GM23338 (cell line): ENCODE results near the gene NPPC. TPM values are rescaled to one million over a fixed set of nuclear protein-coding genes. Genes with fewer than 3 reads are reported as not detected.

Experiments
- ATAC-seq: fragments of 200-7000 bp; cut with Tn5 transposase; 3 replicates; pipeline ENCODE4 v1.9.1; 2020
- DNase-seq: peaks from one replicate; pipeline ENCODE4 v3.0.0-alpha.2; 2015; ENCODE audit warnings: low spot score
- H2AFZ ChIP-seq: fragments of 200-600 bp; sonication (generic); 2 replicates; pipeline ENCODE4 v1.8.0; 2016; ENCODE audit warnings: antibody characterized with exemption, mild to moderate bottlenecking, moderate library complexity
- H3F3A ChIP-seq: fragments of 200-600 bp; sonication (generic); replicated peaks from 2 replicates; pipeline ENCODE4 v1.8.0; 2017; ENCODE audit warnings: antibody characterized with exemption, mixed run types, low read depth
- H3K27ac ChIP-seq: fragments of 200-600 bp; sonication (generic); 2 replicates; pipeline ENCODE4 v1.6.1; 2016; ENCODE audit warnings: low read depth
- H3K27me3 ChIP-seq: fragments of 200-600 bp; sonication (generic); 2 replicates; pipeline ENCODE4 v1.8.0; 2016; ENCODE audit warnings: mild to moderate bottlenecking, mixed run types, moderate library complexity; ENCODE audit not compliant: insufficient read depth
- H3K36me3 ChIP-seq: fragments of 200-600 bp; sonication (generic); 2 replicates; pipeline ENCODE4 v1.8.0; 2016; ENCODE audit warnings: mild to moderate bottlenecking; ENCODE audit not compliant: insufficient read depth
- H3K4me1 ChIP-seq: fragments of 200-600 bp; sonication (generic); 2 replicates; pipeline ENCODE4 v1.8.0; 2016; ENCODE audit warnings: mild to moderate bottlenecking, moderate library complexity; ENCODE audit not compliant: insufficient read depth
- H3K4me2 ChIP-seq: fragments of 200-600 bp; sonication (generic); 2 replicates; pipeline ENCODE4 v1.7.1; 2017; ENCODE audit warnings: mixed run types
- H3K4me3 ChIP-seq: fragments of 200-600 bp; sonication (generic); 2 replicates; pipeline ENCODE4 v1.6.1; 2016; ENCODE audit warnings: mixed run types
- H3K79me2 ChIP-seq: fragments of 200-600 bp; sonication (generic); replicated peaks from 2 replicates; pipeline ENCODE4 v1.8.0; 2017; ENCODE audit warnings: mild to moderate bottlenecking; ENCODE audit not compliant: insufficient read depth
- H3K9me2 ChIP-seq: fragments of 200-600 bp; sonication (generic); 2 replicates; pipeline ENCODE4 v1.8.0; 2017; ENCODE audit not compliant: insufficient read depth
- H4K20me1 ChIP-seq: fragments of 200-600 bp; sonication (generic); replicated peaks from 2 replicates; pipeline ENCODE4 v1.8.0; 2017; ENCODE audit warnings: mild to moderate bottlenecking; ENCODE audit not compliant: insufficient read depth
- H3K27ac Mint-ChIP-seq: 2 replicates; pipeline ENCODE4 v1.8.0; 2020; ENCODE audit warnings: inconsistent platforms, mild to moderate bottlenecking, moderate library complexity, mixed read lengths
- H3K27me3 Mint-ChIP-seq: 3 replicates; pipeline ENCODE4 v1.8.0; 2022; ENCODE audit warnings: low read depth, mild to moderate bottlenecking, moderate library complexity, mixed read lengths, inconsistent platforms; ENCODE audit not compliant: insufficient read depth, poor library complexity
- H3K36me3 Mint-ChIP-seq: 3 replicates; pipeline ENCODE4 v1.8.0; 2021; ENCODE audit warnings: low read depth, mild to moderate bottlenecking, inconsistent platforms, moderate library complexity, mixed read lengths
- H3K4me1 Mint-ChIP-seq: 3 replicates; pipeline ENCODE4 v1.8.0; 2020; ENCODE audit warnings: mild to moderate bottlenecking, inconsistent platforms, mixed read lengths
- H3K4me3 Mint-ChIP-seq: 3 replicates; pipeline ENCODE4 v1.8.0; 2021; ENCODE audit warnings: moderate library complexity, mild to moderate bottlenecking, inconsistent platforms, mixed read lengths
- H3K9me3 Mint-ChIP-seq: 3 replicates; pipeline ENCODE4 v1.8.0; 2020; ENCODE audit warnings: moderate library complexity, mild to moderate bottlenecking, inconsistent platforms, mixed read lengths
- CTCF ChIP-seq, 2 experiments: fragments of 200-600 bp in 1 of 2; sonication (generic) in 1 of 2; conservative IDR thresholded peaks; 2 replicates each; pipeline versions ENCODE4 v1.5.1 to v1.6.1; 2016 to 2017; ENCODE audit warnings: antibody characterized with exemption in 2 of 2, low read depth in 2 of 2, mild to moderate bottlenecking in 2 of 2, moderate library complexity in 1 of 2
- ETS1 ChIP-seq: IDR thresholded peaks from 2 replicates; pipeline ENCODE4 v1.6.1; 2016; ENCODE audit warnings: antibody characterized with exemption
- NANOG ChIP-seq: IDR thresholded peaks from 2 replicates; pipeline ENCODE4 v1.6.1; 2016; ENCODE audit warnings: antibody characterized with exemption, borderline replicate concordance
- ZNF331 ChIP-seq: fragments of 250-450 bp; sonication (Bioruptor Pico); IDR thresholded peaks from 2 replicates; pipeline ENCODE4 v1.5.0; 2020; ENCODE audit warnings: low read depth, mild to moderate bottlenecking, moderate library complexity
- ZNF462 ChIP-seq: fragments of 250-450 bp; sonication (Bioruptor Pico); IDR thresholded peaks from 2 replicates; pipeline ENCODE4 v1.5.0; 2020; ENCODE audit warnings: mild to moderate bottlenecking, moderate library complexity
- polyA plus RNA-seq: library from polyadenylated mRNA; unstranded; fragments of >200 nt; fragmentation: Nextera tagmentation; extraction: Ambion mirVana; gene quantifications from 2 replicates; pipeline ENCODE4 v1.2.1, GENCODE V29; 2016
- total RNA-seq: library from RNA; depleted of rRNA; stranded (reverse); fragments of >200 nt; shearing (Covaris generic); gene quantifications from 2 replicates; pipeline ENCODE4 v1.2.3, GENCODE V29; 2014

Gene NPPC
- total and polyA plus RNA-seq, 2 experiments from 2014 or later: 2.2 to 6.3 TPM

GRCh38 chr2:231939022-231939421, 12.8 kb upstream of the NPPC start:
- H3K27me3 Mint-ChIP-seq: peaks cover 5% of the 10 kb centered on the region
- Histone ChIP-seq H3K36me3 (no peaks in the 10 kb centered on the region), H3K4me1 (no peaks in the 10 kb centered on the region), H3K27ac (no peak overlapping the region), H3K4me3 (no peak overlapping the region), H2AFZ (peak overlapping the region; percentile 63), H3K79me2 (no peaks in the 10 kb centered on the region), H3K9me2 (peaks cover 4% of the 10 kb centered on the region; the same call in 1 of the 2 replicates), H3K4me2 (no peak overlapping the region), H3K27me3 (no peaks in the 10 kb centered on the region), H4K20me1 (no peaks in the 10 kb centered on the region), H3F3A (no peaks in the 10 kb centered on the region)
- ATAC-seq: no peak
- no peak for TF ChIP-seq ETS1
- no peak for TF ChIP-seq ZNF331 (CRISPR knock-in tag)
- no peak for TF ChIP-seq ZNF462 (CRISPR knock-in tag)
- no peak for TF ChIP-seq NANOG
- no peak for TF ChIP-seq CTCF (conservative IDR thresholded peaks at IDR 0.05; ENCODE audit: low read depth in 2 of 2)
- no peaks in the 10 kb centered on the region for H3K4me1 Mint-ChIP-seq
- H3K36me3 Mint-ChIP-seq: no peaks in the 10 kb centered on the region
- DNase-seq: no peak
- no peaks in the 10 kb centered on the region for H3K9me3 Mint-ChIP-seq
- H3K4me3 Mint-ChIP-seq: no peak overlapping the region
- no peak overlapping the region for H3K27ac Mint-ChIP-seq
